GM21529 (cell line): ENCODE results near the gene NEU2.

ENCODE experiments used
- ATAC-seq: cut with Tn5 transposase; IDR thresholded peaks from one replicate; pipeline ENCODE4 v1.9.1; 2021; ENCODE audit not compliant: unreplicated experiment

The NEU2 gene

DNA sequence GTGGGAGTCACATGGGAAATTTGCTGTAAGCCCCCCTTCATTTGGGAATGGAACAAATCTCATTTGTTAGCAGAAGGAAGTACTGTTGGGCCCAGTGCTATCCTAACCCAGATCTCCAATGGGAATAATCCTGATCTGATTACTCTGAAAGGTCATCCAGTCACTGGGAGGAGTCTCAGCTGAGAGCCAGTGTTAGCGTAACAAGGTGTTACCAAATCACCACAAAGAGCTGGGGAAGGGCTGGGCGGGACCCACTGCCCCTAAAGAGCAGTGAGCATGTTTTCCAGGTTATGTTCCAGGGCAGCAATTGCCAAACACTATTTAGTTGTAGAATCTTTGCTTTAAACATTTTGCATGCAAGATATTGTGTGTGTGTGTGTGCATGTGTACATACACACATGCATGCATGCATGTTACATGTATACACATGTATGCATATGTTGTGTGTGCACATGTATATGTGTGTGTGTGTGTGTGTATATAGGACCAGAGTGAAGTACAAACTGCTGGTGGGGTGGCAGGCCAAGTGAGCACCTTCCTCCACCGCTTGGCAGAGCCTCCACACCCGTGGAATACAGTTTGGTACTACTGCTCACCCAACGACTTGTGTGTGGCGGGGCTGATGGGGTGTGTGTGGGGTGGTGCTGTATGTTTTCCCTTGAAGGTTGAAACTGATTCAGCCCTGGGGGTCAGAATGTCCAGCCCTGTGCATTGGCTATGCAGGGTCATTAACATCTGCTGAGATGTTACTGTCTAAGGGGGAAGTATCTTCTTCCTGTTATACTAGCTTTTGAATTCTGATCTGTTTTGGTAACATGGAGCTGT, 42.9 kb downstream of the NEU2 start:
- ATAC-seq = peak; percentile 37

DNA sequence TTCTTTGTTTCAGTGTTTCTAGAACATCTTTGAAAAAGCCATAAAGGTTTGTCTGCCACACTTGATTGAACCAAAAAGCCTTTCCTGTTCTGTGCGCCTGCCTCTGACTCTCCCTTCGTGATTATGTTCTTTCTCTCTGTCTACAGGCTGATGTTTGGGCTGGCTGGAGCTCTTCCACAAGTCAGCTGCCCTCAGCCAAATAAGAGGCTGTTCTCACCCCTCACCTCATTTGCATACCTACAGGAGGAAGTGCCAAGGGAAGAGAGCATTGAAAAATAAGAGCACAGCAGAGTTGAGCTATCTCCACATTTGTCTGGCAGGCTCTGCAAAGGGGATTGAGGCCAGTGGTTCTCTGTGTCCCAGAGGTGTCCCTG, 43.5 kb downstream of the NEU2 start:
- ATAC-seq = peak; percentile 54

DNA sequence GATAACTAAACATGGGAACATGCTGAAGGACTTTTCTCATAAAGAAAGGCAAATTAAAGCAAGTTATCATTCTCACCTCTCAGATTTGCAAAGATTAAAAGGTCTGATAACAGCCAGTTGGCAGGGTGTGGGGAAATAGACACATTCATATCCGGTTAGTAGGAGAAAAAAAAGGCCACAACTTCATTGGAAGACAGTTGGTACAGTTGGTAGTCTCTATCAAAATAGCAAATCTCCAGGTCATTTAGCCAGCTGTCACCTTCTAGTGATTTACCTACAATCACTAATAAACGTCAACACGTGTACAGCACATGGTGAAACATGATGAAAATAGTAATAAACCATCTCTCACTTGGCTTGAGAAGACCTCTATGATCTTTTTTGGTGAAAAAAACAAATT, 44.3 kb downstream of the NEU2 start:
- no peak for ATAC-seq

DNA sequence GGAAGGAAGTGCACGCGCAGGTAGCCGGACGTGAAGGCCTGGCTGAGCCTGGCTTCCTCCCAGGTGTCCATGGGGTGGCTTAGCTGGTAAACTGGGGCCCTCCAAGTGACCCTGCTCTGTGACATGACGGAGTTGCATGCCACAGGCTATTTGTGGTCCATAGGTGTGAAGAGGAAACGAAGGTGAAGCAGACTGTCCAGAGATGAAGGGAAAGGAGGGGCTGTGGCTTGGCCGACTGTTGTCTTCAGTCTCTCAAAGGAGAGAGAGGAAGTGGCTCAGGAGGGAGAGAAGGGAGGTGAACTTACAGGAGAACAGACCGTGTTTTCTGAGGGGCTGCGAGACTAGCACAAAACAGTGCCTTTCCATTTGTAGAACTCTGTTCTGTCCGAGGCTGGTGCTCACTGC, 47.0 kb downstream of the NEU2 start:
- ATAC-seq = peak; percentile 30

DNA sequence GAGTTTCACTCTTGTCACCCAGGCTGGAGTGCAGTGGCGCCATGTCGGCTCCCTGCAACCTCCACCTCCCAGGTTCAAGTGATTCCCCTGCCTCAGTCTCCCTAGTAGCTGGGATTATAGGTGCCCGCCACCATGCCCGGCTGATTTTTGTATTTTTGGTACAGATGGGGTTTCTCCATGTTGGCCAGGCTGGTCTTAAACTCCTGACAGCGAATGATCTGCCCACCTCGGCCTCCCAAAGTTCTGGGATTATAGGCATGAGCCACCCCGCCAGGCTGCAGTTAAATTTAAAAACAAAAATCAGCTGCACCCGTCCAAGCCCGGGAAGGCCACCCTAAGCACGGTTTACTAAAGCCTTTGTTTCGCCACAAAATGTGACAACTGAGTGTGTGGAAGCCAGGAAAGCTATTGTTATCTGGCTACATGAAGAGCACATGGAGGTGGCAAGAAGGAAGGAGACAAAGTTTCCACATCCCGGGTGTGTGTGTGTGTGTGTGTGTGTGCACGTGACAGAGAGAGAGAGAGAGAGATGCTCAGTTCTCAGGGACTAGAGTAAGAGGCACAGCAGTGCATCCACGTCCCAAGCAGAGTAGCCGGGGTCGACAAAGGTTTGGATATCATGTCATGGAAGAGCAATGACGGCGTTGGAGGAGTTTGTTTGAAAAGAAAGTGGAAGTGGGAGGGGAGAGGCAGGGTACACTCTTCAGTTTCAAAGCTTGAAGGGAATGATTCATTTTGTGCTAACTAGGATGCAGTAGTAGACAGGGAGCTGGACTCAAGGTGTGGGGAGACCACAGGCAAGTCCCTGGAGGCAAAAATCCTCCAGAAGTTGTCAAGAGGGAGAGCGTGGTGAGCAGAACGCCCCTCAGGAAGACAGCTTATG, 47.7 kb downstream of the NEU2 start:
- no peak for ATAC-seq

DNA sequence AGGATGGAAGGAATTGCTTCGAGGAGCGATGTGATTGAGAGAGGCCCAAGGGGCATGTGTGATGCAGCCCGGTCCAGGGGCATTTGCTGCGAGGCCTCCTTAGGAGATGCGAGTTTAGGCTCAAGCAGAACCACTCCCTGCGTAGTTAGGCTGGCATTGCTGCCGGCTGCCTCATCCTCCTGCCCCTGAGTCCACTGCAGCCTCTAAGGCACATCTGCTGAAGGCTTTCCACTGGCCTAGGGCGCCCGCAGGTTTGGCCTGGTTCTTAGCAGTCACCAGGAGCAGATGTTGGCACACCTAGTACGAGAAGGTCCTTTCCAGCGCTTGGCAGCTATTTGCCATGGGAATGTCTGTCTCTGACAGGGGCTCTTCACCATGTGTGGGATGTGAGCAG, 48.4 kb downstream of the NEU2 start:
- ATAC-seq = no peak

DNA sequence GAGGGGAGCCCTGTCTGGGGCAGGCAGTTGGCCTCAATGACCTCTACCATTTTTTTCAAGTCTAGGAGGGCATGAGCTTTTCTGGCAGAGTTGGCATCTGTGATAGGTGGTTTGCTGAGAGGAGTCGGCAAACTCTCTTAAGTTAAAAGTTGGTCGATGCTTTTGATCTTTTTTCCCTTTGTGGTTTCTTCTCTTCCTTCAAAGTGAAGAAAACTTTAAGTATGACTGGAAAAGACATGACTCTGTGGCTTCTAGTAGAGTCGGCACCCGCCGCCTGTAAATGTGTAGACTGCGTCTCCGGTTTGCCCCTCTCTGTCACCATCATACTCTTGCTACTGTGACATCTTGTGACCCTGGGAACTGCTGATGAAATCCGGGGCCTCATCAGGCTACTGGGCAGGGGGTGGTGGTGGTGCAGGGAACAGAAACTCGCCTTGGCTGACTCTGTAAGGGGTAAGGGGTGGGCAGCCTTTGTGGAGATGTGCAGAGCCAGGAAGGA, 48.8 kb downstream of the NEU2 start:
- ATAC-seq = peak; percentile 21

DNA sequence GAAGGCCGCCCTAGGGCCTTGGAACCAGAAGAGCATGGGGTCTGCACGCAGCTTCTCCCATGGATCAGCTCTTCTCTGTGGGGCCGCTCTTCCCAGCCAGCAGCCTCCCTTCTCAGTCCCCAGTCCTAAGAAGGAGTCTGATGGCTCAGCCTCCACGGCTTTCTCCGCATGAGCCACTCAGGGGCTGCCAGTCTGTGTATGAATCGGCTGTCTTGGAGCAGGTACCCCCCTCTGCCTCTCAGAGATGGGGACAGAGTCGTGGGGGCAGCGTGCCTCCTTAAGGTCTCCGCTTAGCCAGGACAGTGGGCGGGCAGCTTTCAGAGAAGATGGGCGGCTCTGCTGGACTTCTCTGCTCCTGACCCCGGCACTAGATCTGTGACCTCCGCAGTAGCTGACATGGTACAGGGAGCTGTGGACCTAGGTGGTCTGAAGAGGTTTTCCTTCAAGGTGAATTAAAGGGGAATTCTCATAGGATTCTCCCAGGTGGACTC, 49.3 kb downstream of the NEU2 start:
- ATAC-seq = peak; percentile 3

DNA sequence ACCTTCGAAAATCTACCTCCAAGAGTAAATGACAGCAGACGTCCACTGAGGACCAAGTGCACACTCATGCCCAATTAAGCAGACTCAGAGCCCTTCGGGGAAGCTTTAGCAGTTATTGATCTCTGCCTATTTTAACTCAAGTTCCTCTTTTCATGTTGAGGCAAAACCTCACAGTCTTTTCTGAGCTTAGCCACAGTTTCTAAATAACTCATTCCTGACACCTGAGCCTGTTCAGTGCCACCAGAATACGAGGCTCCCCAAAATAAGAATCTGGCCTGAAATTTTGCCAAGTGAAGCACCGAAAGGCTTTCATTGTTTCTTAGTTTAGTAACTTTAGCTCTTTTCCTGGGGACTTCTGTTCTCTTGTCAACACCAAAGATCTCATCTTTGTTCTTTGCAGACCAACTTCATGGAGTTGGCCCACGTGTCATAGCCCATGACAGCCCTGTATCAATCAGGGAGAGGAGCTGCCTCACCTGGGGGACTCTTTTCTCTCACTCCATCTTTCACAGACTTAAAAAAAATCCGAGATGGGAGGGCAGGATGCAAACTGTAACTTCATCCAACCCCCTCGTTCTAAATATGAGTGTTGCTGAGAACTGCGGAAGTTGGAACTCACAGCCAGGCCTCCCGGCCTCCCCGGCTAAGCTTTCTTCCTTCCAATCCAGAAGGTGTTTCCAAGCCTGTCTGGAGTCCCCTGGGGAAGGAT, 49.9 kb downstream of the NEU2 start:
- peak; percentile 38 for ATAC-seq

DNA sequence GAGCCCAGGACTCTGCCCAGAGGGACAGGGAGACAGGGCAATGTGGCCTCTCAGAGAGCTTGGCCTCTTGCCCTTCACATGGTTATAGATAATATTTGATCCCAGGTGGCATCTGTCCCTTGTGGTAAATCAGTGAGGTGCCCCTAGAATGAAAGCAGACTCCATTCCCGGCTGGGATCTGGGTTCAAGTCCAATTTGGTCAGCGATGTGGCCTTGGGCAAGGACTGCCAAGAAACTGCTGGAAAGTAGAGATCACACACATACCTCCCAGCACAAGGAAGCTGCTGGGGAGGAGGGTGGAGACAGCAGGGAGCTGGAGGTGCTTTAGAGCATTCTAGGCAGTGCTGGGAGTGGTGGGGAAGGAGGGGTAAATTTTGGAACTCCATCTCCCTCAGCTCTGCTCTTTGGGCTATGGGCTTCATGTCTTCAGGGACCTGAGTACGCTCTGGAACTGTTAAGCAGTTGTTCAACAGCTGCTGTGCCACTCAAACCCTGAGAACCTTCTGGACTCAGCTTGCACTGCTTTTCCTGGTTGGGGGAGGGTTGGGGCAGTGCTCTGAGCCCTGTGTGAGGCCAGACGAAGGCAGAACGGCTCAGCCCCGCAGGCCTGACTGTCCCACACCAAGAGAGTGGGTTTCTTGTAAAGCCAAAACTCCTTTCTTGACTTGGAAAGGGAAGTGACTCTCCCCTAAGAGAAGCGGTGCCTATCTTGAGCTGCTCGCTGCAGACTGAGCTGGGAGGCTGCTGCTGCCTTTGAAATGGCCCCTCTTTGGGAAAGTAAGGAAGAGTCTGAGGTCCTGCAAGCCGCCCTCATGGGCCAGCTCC, 50.7 kb downstream of the NEU2 start:
- ATAC-seq = no peak

DNA sequence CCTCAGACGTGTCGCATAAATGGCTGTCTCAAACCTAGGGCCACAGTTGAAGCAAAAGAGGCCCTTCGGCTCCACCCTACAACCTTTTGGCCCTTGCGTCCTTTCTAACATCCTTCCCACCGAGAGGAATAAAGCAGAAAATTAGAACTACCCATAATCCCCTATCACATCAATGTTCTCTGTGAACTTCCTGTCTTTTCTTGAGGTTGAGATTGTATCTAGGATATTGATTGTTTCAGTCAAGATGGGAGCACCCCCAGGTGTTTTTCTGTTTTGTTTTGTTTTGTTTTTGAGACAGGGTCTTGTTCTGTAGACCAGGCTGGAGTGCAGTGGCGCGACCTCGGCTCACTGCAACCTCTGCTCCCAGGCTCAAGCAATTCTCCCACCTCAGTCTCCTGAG, 51.3 kb downstream of the NEU2 start:
- ATAC-seq = no peak

DNA sequence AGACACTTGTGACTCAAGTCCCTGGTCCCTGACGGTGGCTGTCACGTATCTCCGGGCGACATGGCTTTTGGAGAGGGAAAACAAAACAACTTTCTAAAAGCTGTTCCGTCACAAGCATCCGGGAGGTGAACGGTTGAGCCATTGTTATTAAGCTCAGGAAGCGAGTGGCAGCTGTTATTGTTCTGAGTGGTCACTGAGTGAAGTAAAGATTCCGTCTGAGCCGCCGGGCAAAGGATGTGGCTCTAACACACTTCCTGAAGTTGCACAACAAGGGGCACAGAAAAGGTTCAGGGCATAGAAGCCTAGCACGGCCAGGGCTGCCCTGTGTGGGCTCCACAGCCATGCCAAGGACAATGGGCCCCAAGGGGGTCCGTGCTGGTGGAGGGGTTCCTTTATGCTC, 52.0 kb downstream of the NEU2 start:
- ATAC-seq = peak; percentile 30
